ENCODE measurements around the gene FARP2.

GRCh38 chr2:241531161-241531722 lies 175.2 kb downstream of the FARP2 start:
- TF ChIP-seq ZNF311 (tag by site-specific recombination; IDR thresholded peaks at IDR 0.05; ENCODE audit: borderline replicate concordance) (no peak), CTCF (tag by site-specific recombination; IDR thresholded peaks at IDR 0.05) (no peak), ZNF362 (tag by site-specific recombination; IDR thresholded peaks at IDR 0.05) (no peak), ZBTB8A (tag by site-specific recombination; IDR thresholded peaks at IDR 0.05) (no peak), REST (tag by site-specific recombination; IDR thresholded peaks at IDR 0.05) (no peak), ZSCAN30 (tag by site-specific recombination; IDR thresholded peaks at IDR 0.05) (no peak), HOXA7 (CRISPR knock-in tag; IDR thresholded peaks at IDR 0.05; ENCODE audit: borderline replicate concordance) (no peak), ZNF558 (tag by site-specific recombination; IDR thresholded peaks at IDR 0.05) (no peak), ZNF223 (tag by site-specific recombination; IDR thresholded peaks at IDR 0.05) (no peak), ZNF148 (tag by site-specific recombination; IDR thresholded peaks at IDR 0.05; ENCODE audit: borderline replicate concordance) (no peak), ZNF404 (tag by site-specific recombination; IDR thresholded peaks at IDR 0.05) (no peak), ZNF274 (IDR thresholded peaks at IDR 0.05; ENCODE audit: low read length) (no peak), ZNF274 (tag by site-specific recombination; IDR thresholded peaks at IDR 0.05; ENCODE audit: borderline replicate concordance) (no peak), ZBTB10 (tag by site-specific recombination; IDR thresholded peaks at IDR 0.05) (no peak)

Measured in HEK293 (cell line).